ENCODE results near the gene ACO1.

The ACO1 gene

DNA sequence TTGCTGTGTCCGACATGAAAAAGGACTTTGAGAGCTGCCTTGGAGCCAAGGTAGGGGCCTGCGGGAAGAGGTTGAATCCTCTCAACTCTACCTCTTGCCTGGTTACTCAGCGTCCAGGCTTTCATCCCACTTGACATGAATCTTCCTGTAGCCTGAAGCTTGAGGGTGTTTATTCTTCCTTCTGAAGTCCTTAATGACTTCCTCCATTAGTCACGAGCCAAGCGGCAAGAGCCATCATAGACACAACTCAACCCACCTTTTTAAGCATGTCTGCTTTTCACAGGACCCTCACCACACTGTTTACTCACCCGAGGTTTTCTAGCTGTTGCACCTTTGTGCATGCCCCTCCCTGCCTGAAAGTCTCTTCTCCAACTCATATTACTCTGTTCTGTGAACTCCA, 40.2 kb downstream of the ACO1 start:
- no peak for DNase-seq (ENCODE audit: low read depth)
- H3K4me3 ChIP-seq (ENCODE audit: control insufficient read depth, low read depth, low read length): no peak overlapping the region
- TF ChIP-seq, protein P1, sequence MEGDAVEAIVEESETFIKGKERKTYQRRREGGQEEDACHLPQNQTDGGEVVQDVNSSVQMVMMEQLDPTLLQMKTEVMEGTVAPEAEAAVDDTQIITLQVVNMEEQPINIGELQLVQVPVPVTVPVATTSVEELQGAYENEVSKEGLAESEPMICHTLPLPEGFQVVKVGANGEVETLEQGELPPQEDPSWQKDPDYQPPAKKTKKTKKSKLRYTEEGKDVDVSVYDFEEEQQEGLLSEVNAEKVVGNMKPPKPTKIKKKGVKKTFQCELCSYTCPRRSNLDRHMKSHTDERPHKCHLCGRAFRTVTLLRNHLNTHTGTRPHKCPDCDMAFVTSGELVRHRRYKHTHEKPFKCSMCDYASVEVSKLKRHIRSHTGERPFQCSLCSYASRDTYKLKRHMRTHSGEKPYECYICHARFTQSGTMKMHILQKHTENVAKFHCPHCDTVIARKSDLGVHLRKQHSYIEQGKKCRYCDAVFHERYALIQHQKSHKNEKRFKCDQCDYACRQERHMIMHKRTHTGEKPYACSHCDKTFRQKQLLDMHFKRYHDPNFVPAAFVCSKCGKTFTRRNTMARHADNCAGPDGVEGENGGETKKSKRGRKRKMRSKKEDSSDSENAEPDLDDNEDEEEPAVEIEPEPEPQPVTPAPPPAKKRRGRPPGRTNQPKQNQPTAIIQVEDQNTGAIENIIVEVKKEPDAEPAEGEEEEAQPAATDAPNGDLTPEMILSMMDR (IDR thresholded peaks at IDR 0.05; ENCODE audit: control insufficient read depth, insufficient read depth, low read depth, low read length, missing control alignments): no peak

DNA sequence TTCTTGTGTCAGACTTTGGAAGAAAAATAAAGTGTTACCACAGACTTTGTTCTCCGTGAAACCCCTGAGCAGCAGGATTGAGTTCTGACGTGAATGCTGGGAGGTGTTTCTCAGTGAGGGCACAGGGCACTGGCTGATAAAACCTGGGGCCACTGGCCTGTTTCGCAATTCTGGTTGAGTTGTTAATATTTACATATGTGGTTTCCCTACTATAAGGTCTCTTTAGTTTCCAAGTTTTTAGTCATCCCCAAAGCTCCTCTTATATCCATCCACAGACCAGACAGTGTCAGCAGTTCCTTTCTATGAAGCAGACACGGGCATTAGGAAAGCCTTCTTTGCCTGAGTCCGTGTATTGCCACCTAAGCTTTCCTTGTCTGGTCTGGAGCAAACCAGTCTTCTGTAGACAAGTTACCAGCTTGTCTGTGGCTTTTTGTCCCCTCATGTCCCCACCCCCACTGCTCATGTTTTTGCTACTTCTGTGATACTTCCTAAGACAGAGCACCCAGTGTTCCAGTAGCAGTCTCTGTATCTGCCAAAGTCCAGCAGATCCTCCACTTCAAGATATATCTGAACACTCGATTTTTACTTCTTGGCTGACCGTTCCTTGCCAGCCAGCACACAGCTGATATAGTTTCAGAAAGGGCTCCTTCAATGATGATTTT, 42.0 kb downstream of the ACO1 start:
- DNase-seq (ENCODE audit: low read depth): peak; percentile 46
- TF ChIP-seq, protein P1 (IDR thresholded peaks at IDR 0.05; ENCODE audit: control insufficient read depth, insufficient read depth, low read depth, low read length, missing control alignments): no peak
- H3K4me3 ChIP-seq (ENCODE audit: control insufficient read depth, low read depth, low read length): no peak overlapping the region

DNA sequence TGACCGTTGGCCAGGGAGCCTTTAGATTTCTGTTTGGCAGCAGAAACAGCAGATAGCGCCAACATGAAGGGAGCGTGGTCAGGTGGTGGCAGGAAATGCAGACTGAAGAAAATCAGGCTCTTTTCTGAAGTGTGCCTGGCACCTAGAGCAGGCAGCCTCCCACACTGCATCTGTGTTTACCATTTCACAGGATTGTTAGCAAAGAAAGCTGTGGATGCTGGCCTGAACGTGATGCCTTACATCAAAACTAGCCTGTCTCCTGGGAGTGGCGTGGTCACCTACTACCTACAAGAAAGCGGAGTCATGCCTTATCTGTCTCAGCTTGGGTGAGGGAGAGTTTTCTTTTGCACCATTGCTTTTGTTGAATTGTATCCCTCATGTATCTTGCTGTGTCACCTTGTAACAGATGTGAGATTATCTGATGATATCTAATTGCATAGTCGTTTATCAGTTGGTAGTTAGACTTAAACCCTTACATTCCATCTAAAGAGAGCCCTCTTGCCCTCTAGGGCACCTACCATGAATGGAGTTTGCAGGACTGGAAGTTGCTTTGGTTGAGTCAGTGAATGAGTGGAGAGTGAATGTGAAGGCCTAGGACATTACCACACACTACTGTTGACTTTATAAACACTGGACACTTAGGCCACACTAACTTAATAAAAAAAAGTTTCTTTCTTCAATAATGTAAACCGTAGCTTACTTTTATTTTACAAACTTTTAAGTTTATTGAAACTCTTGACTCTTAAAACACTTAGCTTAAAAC, 42.8 kb downstream of the ACO1 start:
- no peak overlapping the region for H3K4me3 ChIP-seq (ENCODE audit: control insufficient read depth, low read depth, low read length)
- no peak for DNase-seq (ENCODE audit: low read depth)
- TF ChIP-seq, protein P1 (IDR thresholded peaks at IDR 0.05; ENCODE audit: control insufficient read depth, insufficient read depth, low read depth, low read length, missing control alignments): no peak

DNA sequence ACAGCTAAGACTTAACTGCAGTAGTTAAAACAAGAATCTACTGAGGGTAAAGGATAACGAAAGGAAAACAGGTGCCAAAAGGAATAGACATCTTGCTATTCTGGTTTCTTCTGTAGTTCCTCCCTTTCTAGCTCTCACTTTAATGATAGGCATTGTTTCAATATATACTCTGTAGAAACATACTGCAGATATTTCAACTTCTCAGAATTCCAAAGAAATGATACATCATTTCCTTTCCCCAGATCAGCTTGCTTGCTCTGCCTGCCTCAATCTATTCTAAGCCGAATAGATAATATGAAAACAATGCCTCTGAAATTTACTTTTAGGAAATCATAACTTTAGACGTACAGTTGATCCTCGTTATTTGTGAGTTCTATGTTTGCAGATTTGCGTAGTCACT, 46.3 kb downstream of the ACO1 start:
- TF ChIP-seq, protein P1 (IDR thresholded peaks at IDR 0.05; ENCODE audit: control insufficient read depth, insufficient read depth, low read depth, low read length, missing control alignments): no peak
- no peak overlapping the region for H3K4me3 ChIP-seq (ENCODE audit: control insufficient read depth, low read depth, low read length)
- DNase-seq (ENCODE audit: low read depth): no peak

DNA sequence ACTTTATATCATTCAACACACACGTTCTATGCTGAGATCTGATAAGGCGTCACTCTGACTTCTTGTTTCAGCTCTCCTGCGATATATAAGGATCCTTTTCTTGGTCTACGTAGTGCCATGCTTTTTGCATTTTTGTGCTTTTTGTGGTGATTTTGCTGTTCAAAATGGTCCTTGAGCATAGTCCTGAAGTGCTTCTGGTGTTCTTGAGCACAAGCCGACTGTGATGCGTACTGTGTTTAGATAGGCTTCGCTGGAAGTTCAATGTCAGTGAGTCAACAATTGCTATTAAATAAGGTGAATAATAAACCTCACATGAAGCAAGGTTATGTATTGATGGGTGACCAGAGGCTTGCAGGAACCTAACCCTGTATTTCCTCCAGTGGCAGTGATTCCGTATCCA, 46.8 kb downstream of the ACO1 start:
- H3K4me3 ChIP-seq (ENCODE audit: control insufficient read depth, low read depth, low read length): no peak overlapping the region
- DNase-seq (ENCODE audit: low read depth): no peak
- TF ChIP-seq, protein P1 (IDR thresholded peaks at IDR 0.05; ENCODE audit: control insufficient read depth, insufficient read depth, low read depth, low read length, missing control alignments): no peak

DNA sequence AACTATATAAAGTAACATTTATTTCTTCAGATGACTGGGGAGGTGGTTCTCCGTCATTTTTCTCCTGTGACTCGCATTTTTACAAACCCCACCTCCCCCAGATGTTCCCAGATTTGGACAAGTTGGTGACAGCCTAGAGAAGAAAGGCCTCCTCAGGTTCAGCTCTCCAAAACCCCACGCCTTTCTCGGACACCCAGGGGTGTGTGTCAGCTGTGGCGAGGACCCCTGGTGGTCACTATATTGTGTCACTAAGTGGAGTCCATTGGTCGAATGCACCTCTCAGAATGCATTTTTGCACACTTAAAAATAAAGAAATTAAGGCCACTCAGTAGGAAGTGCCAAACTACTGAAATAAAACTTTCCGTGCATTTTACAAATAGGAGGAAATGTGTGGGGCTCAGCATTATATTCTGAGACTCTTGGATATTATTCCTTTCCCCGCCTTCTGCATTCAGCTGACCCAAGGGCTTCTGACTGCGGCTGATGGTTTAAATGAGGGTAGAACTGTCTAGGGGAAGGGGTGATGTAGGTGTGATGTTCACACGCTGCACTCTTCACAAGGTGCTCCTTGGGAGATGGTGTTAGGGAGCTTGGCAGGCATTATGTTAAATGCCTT, 47.6 kb downstream of the ACO1 start:
- no peak for DNase-seq (ENCODE audit: low read depth)
- TF ChIP-seq, protein P1 (IDR thresholded peaks at IDR 0.05; ENCODE audit: control insufficient read depth, insufficient read depth, low read depth, low read length, missing control alignments): peak; percentile 68
- H3K4me3 ChIP-seq (ENCODE audit: control insufficient read depth, low read depth, low read length): no peak overlapping the region
